ENCODE measurements around the gene STK35.

DNA sequence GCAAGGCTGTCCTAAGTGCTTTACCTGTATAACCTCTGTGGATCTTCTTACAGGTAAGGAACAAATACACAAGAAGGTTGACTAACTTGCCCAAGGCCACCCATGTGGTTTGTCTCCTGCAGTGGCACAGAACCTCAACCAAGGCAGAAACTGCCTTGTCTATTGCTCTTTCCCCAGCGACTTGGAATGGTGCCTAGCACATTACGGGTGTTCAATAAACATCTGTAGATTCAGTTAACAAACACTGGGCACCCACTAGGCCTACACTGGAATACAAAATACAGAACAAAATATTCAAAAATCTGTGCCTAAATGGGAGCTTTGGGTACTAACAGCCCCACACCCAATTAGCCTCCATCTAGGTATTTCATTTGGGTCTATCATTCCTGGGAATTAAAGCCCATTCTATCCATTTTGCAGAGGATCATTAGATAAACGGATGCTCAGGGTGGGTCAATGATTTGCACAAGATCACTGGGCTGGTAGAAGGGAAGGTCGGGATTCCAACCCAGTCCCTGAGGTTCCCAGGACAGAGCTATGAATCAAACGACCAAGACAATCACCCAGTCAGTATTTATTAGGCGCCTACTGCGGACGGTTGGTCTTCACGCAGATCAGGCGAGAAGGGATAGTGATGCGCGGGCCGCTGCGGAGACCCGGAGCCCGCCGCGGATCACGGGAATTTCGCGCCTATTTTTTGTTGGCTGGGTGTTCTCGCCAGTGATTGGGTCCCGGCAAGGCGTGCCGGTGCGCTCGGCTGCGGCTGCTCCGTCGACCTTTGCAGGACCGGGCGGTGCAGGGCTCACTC lies at the start of gene STK35:
- TF ChIP-seq, protein P1, sequence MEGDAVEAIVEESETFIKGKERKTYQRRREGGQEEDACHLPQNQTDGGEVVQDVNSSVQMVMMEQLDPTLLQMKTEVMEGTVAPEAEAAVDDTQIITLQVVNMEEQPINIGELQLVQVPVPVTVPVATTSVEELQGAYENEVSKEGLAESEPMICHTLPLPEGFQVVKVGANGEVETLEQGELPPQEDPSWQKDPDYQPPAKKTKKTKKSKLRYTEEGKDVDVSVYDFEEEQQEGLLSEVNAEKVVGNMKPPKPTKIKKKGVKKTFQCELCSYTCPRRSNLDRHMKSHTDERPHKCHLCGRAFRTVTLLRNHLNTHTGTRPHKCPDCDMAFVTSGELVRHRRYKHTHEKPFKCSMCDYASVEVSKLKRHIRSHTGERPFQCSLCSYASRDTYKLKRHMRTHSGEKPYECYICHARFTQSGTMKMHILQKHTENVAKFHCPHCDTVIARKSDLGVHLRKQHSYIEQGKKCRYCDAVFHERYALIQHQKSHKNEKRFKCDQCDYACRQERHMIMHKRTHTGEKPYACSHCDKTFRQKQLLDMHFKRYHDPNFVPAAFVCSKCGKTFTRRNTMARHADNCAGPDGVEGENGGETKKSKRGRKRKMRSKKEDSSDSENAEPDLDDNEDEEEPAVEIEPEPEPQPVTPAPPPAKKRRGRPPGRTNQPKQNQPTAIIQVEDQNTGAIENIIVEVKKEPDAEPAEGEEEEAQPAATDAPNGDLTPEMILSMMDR (conservative IDR thresholded peaks at IDR 0.05; ENCODE audit: low read depth, low read length): no peak
- TF ChIP-seq EZH2 (IDR thresholded peaks at IDR 0.05; ENCODE audit: borderline replicate concordance, low read depth, low read length, poor library complexity, severe bottlenecking): no peak

Measured in A673 (cell line).